Parathyroid adenoma (tissue), 2 donors: ENCODE data around the gene AGBL4.

Experiments
- H2AFZ ChIP-seq: fragments of 300-600 bp; sonication (generic); one replicate; pipeline ENCODE4 v1.7.0; 2017; ENCODE audit warnings: antibody characterized with exemption, mild to moderate bottlenecking
- H3K27ac ChIP-seq: fragments of 300-600 bp; sonication (generic); one replicate; pipeline ENCODE4 v1.7.0; 2017
- H3K27me3 ChIP-seq: fragments of 300-600 bp; sonication (generic); one replicate; pipeline ENCODE4 v1.7.0; 2017; ENCODE audit warnings: low read length; ENCODE audit not compliant: control insufficient read depth, insufficient read depth
- H3K36me3 ChIP-seq: fragments of 300-600 bp; sonication (generic); one replicate; pipeline ENCODE4 v1.7.0; 2017; ENCODE audit warnings: low read length; ENCODE audit not compliant: control insufficient read depth, insufficient read depth
- H3K4me1 ChIP-seq: fragments of 300-600 bp; sonication (generic); one replicate; pipeline ENCODE4 v1.7.0; 2017; ENCODE audit warnings: control low read depth
- H3K4me2 ChIP-seq: fragments of 300-600 bp; sonication (generic); one replicate; pipeline ENCODE4 v1.7.0; 2017; ENCODE audit warnings: low read length
- H3K4me3 ChIP-seq: fragments of 300-600 bp; sonication (generic); one replicate; pipeline ENCODE4 v1.7.0; 2017; ENCODE audit warnings: low read depth, low read length
- H3K79me2 ChIP-seq: fragments of 300-600 bp; sonication (generic); one replicate; pipeline ENCODE4 v1.7.0; 2017; ENCODE audit warnings: control low read depth
- H3K9ac ChIP-seq: fragments of 300-600 bp; sonication (generic); one replicate; pipeline ENCODE4 v1.7.0; 2017; ENCODE audit warnings: mild to moderate bottlenecking
- H3K9me3 ChIP-seq: fragments of 300-600 bp; sonication (generic); one replicate; pipeline ENCODE4 v1.7.0; 2017; ENCODE audit warnings: low read length; ENCODE audit not compliant: control insufficient read depth
- TF ChIP-seq, protein P1 (sequence below): fragments of 300-600 bp; sonication (generic); IDR thresholded peaks from one replicate; pipeline ENCODE4 v1.7.0; 2017; ENCODE audit warnings: antibody characterized with exemption, mild to moderate bottlenecking
- donor health status: primary hyperparathyroidism.

AGBL4 gene

DNA sequence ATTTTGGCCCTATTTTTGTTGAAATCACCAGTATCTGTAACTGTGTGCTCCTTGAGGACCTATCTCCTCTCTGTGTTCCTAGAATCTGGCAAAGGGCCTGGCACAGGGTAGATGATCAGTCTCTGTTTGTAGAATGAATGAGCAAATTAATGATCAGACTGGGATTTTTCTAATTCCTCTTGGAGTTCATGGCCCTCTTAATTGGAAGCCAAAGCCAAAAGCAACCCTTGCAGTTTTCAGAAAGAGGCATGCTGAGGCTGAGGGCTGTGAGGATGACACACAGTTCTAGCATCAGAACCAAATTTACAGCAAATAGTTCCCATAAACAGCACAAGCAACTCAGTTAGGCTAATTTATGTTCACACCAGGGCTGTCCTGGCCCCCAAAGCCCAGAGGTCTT lies 1136.0 kb downstream of the AGBL4 start:
- no peak overlapping the region for H3K4me3 ChIP-seq
- H3K4me1 ChIP-seq = no peaks in the 10 kb centered on the region
- H3K4me2 ChIP-seq = no peak overlapping the region
- no peaks in the 10 kb centered on the region for H3K36me3 ChIP-seq
- H2AFZ ChIP-seq = no peak overlapping the region
- H3K9me3 ChIP-seq = no peaks in the 10 kb centered on the region
- H3K27me3 ChIP-seq = no peaks in the 10 kb centered on the region
- H3K9ac ChIP-seq = no peak overlapping the region
- H3K27ac ChIP-seq = no peak overlapping the region
- TF ChIP-seq, protein P1, sequence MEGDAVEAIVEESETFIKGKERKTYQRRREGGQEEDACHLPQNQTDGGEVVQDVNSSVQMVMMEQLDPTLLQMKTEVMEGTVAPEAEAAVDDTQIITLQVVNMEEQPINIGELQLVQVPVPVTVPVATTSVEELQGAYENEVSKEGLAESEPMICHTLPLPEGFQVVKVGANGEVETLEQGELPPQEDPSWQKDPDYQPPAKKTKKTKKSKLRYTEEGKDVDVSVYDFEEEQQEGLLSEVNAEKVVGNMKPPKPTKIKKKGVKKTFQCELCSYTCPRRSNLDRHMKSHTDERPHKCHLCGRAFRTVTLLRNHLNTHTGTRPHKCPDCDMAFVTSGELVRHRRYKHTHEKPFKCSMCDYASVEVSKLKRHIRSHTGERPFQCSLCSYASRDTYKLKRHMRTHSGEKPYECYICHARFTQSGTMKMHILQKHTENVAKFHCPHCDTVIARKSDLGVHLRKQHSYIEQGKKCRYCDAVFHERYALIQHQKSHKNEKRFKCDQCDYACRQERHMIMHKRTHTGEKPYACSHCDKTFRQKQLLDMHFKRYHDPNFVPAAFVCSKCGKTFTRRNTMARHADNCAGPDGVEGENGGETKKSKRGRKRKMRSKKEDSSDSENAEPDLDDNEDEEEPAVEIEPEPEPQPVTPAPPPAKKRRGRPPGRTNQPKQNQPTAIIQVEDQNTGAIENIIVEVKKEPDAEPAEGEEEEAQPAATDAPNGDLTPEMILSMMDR = no peak
- no peaks in the 10 kb centered on the region for H3K79me2 ChIP-seq

- H2AFZ ChIP-seq = no peak overlapping the region
- H3K79me2 ChIP-seq = no peaks in the 10 kb centered on the region
- no peak overlapping the region for H3K4me2 ChIP-seq
- H3K9ac ChIP-seq = no peak overlapping the region
- no peak overlapping the region for H3K4me3 ChIP-seq
- H3K27ac ChIP-seq = no peak overlapping the region
- H3K27me3 ChIP-seq = no peaks in the 10 kb centered on the region
- TF ChIP-seq, protein P1 = no peak
- H3K4me1 ChIP-seq = no peaks in the 10 kb centered on the region
- no peaks in the 10 kb centered on the region for H3K9me3 ChIP-seq
- H3K36me3 ChIP-seq = no peaks in the 10 kb centered on the region
Measured at GRCh38 chr1:48882020-48882419, 1141.7 kb downstream of the AGBL4 start.

GRCh38 chr1:48878191-48878940 lies 1145.4 kb downstream of the AGBL4 start:
- TF ChIP-seq, protein P1 = no peak
- Histone ChIP-seq H3K36me3 (no peaks in the 10 kb centered on the region), H3K9me3 (no peaks in the 10 kb centered on the region), H3K27ac (no peak overlapping the region), H3K4me3 (no peak overlapping the region), H3K4me1 (no peaks in the 10 kb centered on the region), H3K27me3 (no peaks in the 10 kb centered on the region), H2AFZ (peak overlapping the region; percentile 50), H3K4me2 (peak overlapping the region; percentile 27), H3K79me2 (no peaks in the 10 kb centered on the region), H3K9ac (no peak overlapping the region)

- Histone ChIP-seq H3K27ac (no peak overlapping the region), H3K4me1 (no peaks in the 10 kb centered on the region), H3K4me3 (no peak overlapping the region), H2AFZ (no peak overlapping the region), H3K27me3 (no peaks in the 10 kb centered on the region), H3K9ac (no peak overlapping the region), H3K79me2 (no peaks in the 10 kb centered on the region), H3K9me3 (no peaks in the 10 kb centered on the region), H3K4me2 (no peak overlapping the region), H3K36me3 (no peaks in the 10 kb centered on the region)
- TF ChIP-seq, protein P1 = no peak
Measured at GRCh38 chr1:48876330-48876785, 1147.4 kb downstream of the AGBL4 start.
